GM19372 (cell line): Measurements from ENCODE around the gene ITIH4.

ENCODE experiments used
- ATAC-seq: cut with Tn5 transposase; IDR thresholded peaks from one replicate; pipeline ENCODE4 v1.9.1; 2021; ENCODE audit warnings: mild to moderate bottlenecking, low read depth, moderate library complexity; ENCODE audit not compliant: unreplicated experiment

ITIH4 gene

GRCh38 chr3:52805270-52806039 lies 25.0 kb downstream of the ITIH4 start:
- no peak for ATAC-seq

- ATAC-seq: no peak
Measured at GRCh38 chr3:52801839-52802238, 28.6 kb downstream of the ITIH4 start.

GRCh38 chr3:52800079-52800478 lies 30.4 kb downstream of the ITIH4 start:
- no peak for ATAC-seq

GRCh38 chr3:52798978-52799476 lies 31.4 kb downstream of the ITIH4 start:
- no peak for ATAC-seq

- ATAC-seq: no peak
Measured at GRCh38 chr3:52798376-52798977, 32.0 kb downstream of the ITIH4 start.

GRCh38 chr3:52796411-52796810 lies 34.1 kb downstream of the ITIH4 start:
- ATAC-seq: no peak

GRCh38 chr3:52795298-52795900 lies 35.1 kb downstream of the ITIH4 start:
- no peak for ATAC-seq

- ATAC-seq: no peak
Measured at GRCh38 chr3:52794612-52795099, 35.8 kb downstream of the ITIH4 start, which contains the start of gene ITIH3. ITIH3 (plus strand) TSS chr3:52794796; CDS start chr3:52794804, 8 bp downstream.

- ATAC-seq: no peak
Measured at GRCh38 chr3:52793702-52794611, 36.5 kb downstream of the ITIH4 start.

GRCh38 chr3:52792961-52793695 lies 37.3 kb downstream of the ITIH4 start:
- ATAC-seq: no peak

- ATAC-seq: no peak
Measured at GRCh38 chr3:52792413-52792812, 38.1 kb downstream of the ITIH4 start.

GRCh38 chr3:52791928-52792327 lies 38.5 kb downstream of the ITIH4 start:
- ATAC-seq: no peak

- no peak for ATAC-seq
Measured at GRCh38 chr3:52791366-52791765, 39.1 kb downstream of the ITIH4 start.

GRCh38 chr3:52790741-52791140 lies 39.7 kb downstream of the ITIH4 start:
- ATAC-seq: no peak

- ATAC-seq: no peak
Measured at GRCh38 chr3:52790337-52790736, 40.1 kb downstream of the ITIH4 start.

- no peak for ATAC-seq
Measured at GRCh38 chr3:52789746-52790040, 40.8 kb downstream of the ITIH4 start.

- ATAC-seq: no peak
Measured at GRCh38 chr3:52788890-52789745, 41.4 kb downstream of the ITIH4 start.

GRCh38 chr3:52787672-52788625 lies 42.5 kb downstream of the ITIH4 start:
- ATAC-seq: no peak
